Liver (tissue), 9 donors: ENCODE results near the gene RARB. TPM values are rescaled to one million over a fixed set of nuclear protein-coding genes. Genes with fewer than 3 reads are reported as not detected.

Source experiments
- DNase-seq: peaks from one replicate; pipeline ENCODE4 v3.0.0-alpha.2; 2017; ENCODE audit warnings: low spot score
- H3K27ac ChIP-seq, 2 donors: one replicate each; pipeline ENCODE4 v1.7.0; 2013; ENCODE audit warnings: inconsistent platforms in 2 of 2, low read length in 2 of 2, control low read depth in 1 of 2, low read depth in 1 of 2, mild to moderate bottlenecking in 1 of 2
- H3K27me3 ChIP-seq, 4 donors: one replicate each; pipeline versions ENCODE4 v1.6.1 to v1.7.0; 2013; ENCODE audit warnings: low read length in 3 of 4, inconsistent platforms in 1 of 4, mild to moderate bottlenecking in 1 of 4, moderate library complexity in 1 of 4; ENCODE audit not compliant: control insufficient read depth in 4 of 4, insufficient read depth in 4 of 4
- H3K36me3 ChIP-seq, 4 donors: one replicate each; pipeline versions ENCODE4 v1.6.1 to v1.7.0; 2013; ENCODE audit warnings: low read length in 3 of 4, mild to moderate bottlenecking in 3 of 4, low read depth in 1 of 4, moderate library complexity in 1 of 4; ENCODE audit not compliant: control insufficient read depth in 4 of 4, insufficient read depth in 3 of 4
- H3K4me1 ChIP-seq, 4 donors: one replicate each; pipeline versions ENCODE4 v1.6.1 to v1.7.0; 2013; ENCODE audit warnings: low read length in 3 of 4, mild to moderate bottlenecking in 3 of 4, moderate library complexity in 1 of 4; ENCODE audit not compliant: control insufficient read depth in 4 of 4, insufficient read depth in 4 of 4
- H3K4me3 ChIP-seq, 3 donors: one replicate each; pipeline versions ENCODE4 v1.6.1 to v1.7.0; 2013; ENCODE audit warnings: low read length in 3 of 3, control low read depth in 1 of 3, low read depth in 1 of 3, mild to moderate bottlenecking in 1 of 3
- H3K9ac ChIP-seq, 2 donors: one replicate each; pipeline ENCODE4 v1.7.0; 2013; ENCODE audit warnings: low read length in 2 of 2, mild to moderate bottlenecking in 2 of 2, moderate library complexity in 2 of 2, control low read depth in 1 of 2, low read depth in 1 of 2
- H3K9me3 ChIP-seq, 4 donors: one replicate each; pipeline versions ENCODE4 v1.6.1 to v1.7.0; 2013; ENCODE audit warnings: low read length in 3 of 4; ENCODE audit not compliant: control insufficient read depth in 4 of 4
- FOXA2 ChIP-seq: IDR thresholded peaks from 2 replicates; pipeline ENCODE4 v1.6.1; 2016; ENCODE audit warnings: antibody characterized with exemption
- NR2F2 ChIP-seq: IDR thresholded peaks from 2 replicates; pipeline ENCODE4 v1.6.1; 2016; ENCODE audit warnings: antibody characterized with exemption
- RAD21 ChIP-seq, 2 donors: IDR thresholded peaks; 2 replicates each; pipeline ENCODE4 v1.6.1; 2016; ENCODE audit warnings: antibody characterized with exemption in 2 of 2, mild to moderate bottlenecking in 2 of 2
- RXRA ChIP-seq, 2 donors: IDR thresholded peaks; 2 replicates each; pipeline ENCODE4 v1.6.1; 2017 to 2018; ENCODE audit warnings: antibody characterized with exemption in 2 of 2, mild to moderate bottlenecking in 1 of 2
- ZBTB33 ChIP-seq: IDR thresholded peaks from 2 replicates; pipeline ENCODE4 v1.6.1; 2016; ENCODE audit warnings: antibody characterized with exemption
- WGBS: extraction: QIAGEN DNeasy Blood & Tissue Kit; methylation state at CpG from one replicate; pipeline ENCODE4 v1.1.7; 2013; 5-methylcytosine and 5-hydroxymethylcytosine counted together
- polyA plus RNA-seq, 2 donors: library from polyadenylated mRNA; stranded (reverse) in 1 of 2; unstranded in 1 of 2; fragments of 200-250 nt in 1 of 2; fragments of >200 nt in 1 of 2; fragmentation: Nextera tagmentation in 1 of 2; extraction: Ambion mirVana in 1 of 2; gene quantifications; one replicate each; pipeline versions ENCODE4 v1.2.1 to v1.2.3, GENCODE V29; 2013 to 2015
- total RNA-seq, 2 donors: library from RNA; depleted of rRNA; stranded (reverse); fragments of >200 nt; gene quantifications; one replicate each; pipeline ENCODE4 v1.2.3, GENCODE V29; 2014
- TF ChIP-seq, protein P1 (sequence below): IDR thresholded peaks from 2 replicates; pipeline ENCODE4 v1.6.1; 2016; ENCODE audit warnings: antibody characterized with exemption, mild to moderate bottlenecking
- TF ChIP-seq, protein P2 (sequence below): fragments of 150-350 bp; IDR thresholded peaks from 2 replicates; pipeline ENCODE4 v1.5.1; 2017; ENCODE audit warnings: improper control_type of control experiment, low read depth, low read length; ENCODE audit not compliant: missing input control
- donor health status: healthy.
- donor health status: healthy.
- donor health status: healthy.
- donor health status: healthy.
- donor health status: healthy.

RARB gene
- total and polyA plus RNA-seq, 4 donors, result 2.1 to 3.3 (median 2.3) TPM

- TF ChIP-seq RAD21 (IDR thresholded peaks at IDR 0.05) (no peak), NR2F2 (no peak), FOXA2 (no peak)
- TF ChIP-seq, protein P1, sequence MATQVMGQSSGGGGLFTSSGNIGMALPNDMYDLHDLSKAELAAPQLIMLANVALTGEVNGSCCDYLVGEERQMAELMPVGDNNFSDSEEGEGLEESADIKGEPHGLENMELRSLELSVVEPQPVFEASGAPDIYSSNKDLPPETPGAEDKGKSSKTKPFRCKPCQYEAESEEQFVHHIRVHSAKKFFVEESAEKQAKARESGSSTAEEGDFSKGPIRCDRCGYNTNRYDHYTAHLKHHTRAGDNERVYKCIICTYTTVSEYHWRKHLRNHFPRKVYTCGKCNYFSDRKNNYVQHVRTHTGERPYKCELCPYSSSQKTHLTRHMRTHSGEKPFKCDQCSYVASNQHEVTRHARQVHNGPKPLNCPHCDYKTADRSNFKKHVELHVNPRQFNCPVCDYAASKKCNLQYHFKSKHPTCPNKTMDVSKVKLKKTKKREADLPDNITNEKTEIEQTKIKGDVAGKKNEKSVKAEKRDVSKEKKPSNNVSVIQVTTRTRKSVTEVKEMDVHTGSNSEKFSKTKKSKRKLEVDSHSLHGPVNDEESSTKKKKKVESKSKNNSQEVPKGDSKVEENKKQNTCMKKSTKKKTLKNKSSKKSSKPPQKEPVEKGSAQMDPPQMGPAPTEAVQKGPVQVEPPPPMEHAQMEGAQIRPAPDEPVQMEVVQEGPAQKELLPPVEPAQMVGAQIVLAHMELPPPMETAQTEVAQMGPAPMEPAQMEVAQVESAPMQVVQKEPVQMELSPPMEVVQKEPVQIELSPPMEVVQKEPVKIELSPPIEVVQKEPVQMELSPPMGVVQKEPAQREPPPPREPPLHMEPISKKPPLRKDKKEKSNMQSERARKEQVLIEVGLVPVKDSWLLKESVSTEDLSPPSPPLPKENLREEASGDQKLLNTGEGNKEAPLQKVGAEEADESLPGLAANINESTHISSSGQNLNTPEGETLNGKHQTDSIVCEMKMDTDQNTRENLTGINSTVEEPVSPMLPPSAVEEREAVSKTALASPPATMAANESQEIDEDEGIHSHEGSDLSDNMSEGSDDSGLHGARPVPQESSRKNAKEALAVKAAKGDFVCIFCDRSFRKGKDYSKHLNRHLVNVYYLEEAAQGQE, result no peak
Observed at GRCh38 chr3:25567388-25567787, 139.3 kb downstream of the RARB start (continued).

- 96% methylated on average over 14 of the region's 14 CpGs for WGBS
- no peaks in the 10 kb centered on the region for H3K27me3 ChIP-seq
- no peak overlapping the region for H3K9ac ChIP-seq
- H3K9me3 ChIP-seq, result no peaks in the 10 kb centered on the region
- DNase-seq, result no peak
- no peak overlapping the region for H3K4me3 ChIP-seq
- H3K36me3 ChIP-seq, result peaks cover 0 to 3% (median 0%) of the 10 kb centered on the region in 4 donors
- TF ChIP-seq RAD21 (IDR thresholded peaks at IDR 0.05), result no peak
- TF ChIP-seq, protein P2, sequence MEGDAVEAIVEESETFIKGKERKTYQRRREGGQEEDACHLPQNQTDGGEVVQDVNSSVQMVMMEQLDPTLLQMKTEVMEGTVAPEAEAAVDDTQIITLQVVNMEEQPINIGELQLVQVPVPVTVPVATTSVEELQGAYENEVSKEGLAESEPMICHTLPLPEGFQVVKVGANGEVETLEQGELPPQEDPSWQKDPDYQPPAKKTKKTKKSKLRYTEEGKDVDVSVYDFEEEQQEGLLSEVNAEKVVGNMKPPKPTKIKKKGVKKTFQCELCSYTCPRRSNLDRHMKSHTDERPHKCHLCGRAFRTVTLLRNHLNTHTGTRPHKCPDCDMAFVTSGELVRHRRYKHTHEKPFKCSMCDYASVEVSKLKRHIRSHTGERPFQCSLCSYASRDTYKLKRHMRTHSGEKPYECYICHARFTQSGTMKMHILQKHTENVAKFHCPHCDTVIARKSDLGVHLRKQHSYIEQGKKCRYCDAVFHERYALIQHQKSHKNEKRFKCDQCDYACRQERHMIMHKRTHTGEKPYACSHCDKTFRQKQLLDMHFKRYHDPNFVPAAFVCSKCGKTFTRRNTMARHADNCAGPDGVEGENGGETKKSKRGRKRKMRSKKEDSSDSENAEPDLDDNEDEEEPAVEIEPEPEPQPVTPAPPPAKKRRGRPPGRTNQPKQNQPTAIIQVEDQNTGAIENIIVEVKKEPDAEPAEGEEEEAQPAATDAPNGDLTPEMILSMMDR, result no peak
- no peaks in the 10 kb centered on the region for H3K4me1 ChIP-seq
- H3K27ac ChIP-seq, result no peak overlapping the region
Observed at GRCh38 chr3:25567806-25568524, 139.9 kb downstream of the RARB start.

DNA sequence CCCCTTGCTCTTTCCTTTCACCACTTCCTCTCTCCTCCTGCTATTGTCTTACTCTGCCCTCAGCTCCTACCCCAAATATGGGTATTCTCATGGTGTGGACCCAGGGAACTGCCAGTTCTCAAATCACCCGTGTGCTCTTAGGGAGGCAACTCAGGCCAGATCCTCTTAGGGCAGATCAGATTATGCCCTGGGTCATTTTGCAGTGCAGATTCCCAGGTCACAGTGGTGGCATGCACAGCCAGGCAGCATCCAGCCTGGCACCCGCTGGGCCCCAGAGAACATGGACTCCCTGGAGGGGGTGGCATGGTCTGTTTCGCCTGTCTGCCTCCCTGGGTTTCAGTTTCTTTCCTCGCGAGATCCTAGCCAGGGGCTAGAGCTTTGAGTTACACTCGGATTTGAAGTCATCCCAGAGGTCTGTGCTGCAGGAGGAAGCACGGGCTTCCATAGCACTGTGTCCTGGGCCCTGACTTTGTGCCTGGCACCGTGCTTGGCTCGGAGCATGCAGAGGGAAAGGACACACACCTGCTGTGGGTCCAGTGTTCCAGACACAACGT lies 140.5 kb downstream of the RARB start:
- peaks cover 0 to 3% (median 0%) of the 10 kb centered on the region in 4 donors for H3K36me3 ChIP-seq
- H3K27me3 ChIP-seq, result no peaks in the 10 kb centered on the region
- H3K4me3 ChIP-seq, result no peak overlapping the region
- no peaks in the 10 kb centered on the region for H3K9me3 ChIP-seq
- TF ChIP-seq RAD21 (IDR thresholded peaks at IDR 0.05) (no peak), ZBTB33 (no peak), RXRA (IDR thresholded peaks at IDR 0.05) (no peak)
- 93% methylated on average over 10 of the region's 10 CpGs for WGBS
- H3K9ac ChIP-seq, result no peak overlapping the region
- no peak for DNase-seq
- H3K27ac ChIP-seq, result no peak overlapping the region
- no peaks in the 10 kb centered on the region for H3K4me1 ChIP-seq
